Measurements from ENCODE around the gene VPS37D.
A peak's percentile ranks its signal among the peaks of the same experiment; 100 is the strongest.
"Not testable (repeated sequence)": the region's sequence is repeated elsewhere in the genome, so short reads cannot be mapped to it uniquely, and the experiment has no call there.

Gene VPS37D

DNA sequence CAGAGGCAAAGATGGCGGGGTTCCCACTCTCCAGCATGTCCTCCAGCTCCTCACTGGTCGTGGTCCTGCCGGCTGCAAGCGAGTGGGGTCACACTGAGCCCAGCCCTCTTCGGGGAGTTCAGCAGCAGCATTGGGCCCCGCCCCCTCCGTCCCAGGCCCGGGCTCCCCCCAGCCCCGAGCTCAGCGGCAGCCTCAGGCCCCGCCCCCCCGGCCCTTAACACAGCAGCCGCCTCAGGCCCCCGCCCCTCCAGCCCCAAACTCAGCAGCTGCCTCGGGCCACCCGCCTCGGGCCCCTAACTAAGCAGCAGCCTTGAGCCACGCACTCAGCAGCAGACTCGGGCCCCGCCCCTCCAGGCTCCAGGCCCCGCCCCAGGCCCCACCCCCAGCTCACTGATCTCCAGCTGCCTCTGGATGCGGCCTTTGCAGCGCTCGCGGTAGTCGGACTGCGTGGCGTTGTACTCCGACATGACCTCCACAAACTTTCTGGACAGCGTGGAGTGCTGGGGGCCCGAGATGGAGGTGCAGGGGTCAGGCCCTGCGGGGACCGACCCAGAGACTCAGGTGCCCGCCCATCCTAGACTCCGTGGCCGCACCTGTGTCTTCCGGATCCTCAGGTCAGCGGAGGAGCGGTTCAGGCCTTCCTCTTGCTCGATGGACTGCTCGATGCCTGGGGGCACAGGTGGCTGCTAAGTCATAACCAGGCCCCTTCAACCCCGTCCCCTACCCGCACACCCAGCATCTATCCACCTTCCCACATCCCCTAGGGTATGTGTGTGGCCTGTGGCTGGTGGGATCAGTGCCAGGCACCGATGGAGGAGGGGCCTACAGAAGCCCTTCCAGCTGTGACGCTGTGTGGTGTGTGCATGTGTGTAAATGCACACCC, 36.4 kb downstream of the VPS37D start:
- H3K27me3 Mint-ChIP-seq = no peaks in the 10 kb centered on the region
- no peak overlapping the region for H3K4me3 Mint-ChIP-seq
- H3K36me3 Mint-ChIP-seq (ENCODE audit: low read depth) = peaks cover 21% of the 10 kb centered on the region
- no peak overlapping the region for H3K27ac Mint-ChIP-seq
- no peaks in the 10 kb centered on the region for H3K9me3 Mint-ChIP-seq
- peaks cover 13% of the 10 kb centered on the region for H3K4me1 Mint-ChIP-seq (ENCODE audit: low read depth)

GRCh38 chr7:73704640-73705550, 37.3 kb downstream of the VPS37D start:
- Mint-ChIP-seq H3K27ac (no peak overlapping the region), H3K4me1 (ENCODE audit: low read depth) (peaks cover 13% of the 10 kb centered on the region), H3K4me3 (no peak overlapping the region), H3K36me3 (ENCODE audit: low read depth) (peaks cover 18% of the 10 kb centered on the region), H3K9me3 (no peaks in the 10 kb centered on the region), H3K27me3 (no peaks in the 10 kb centered on the region)

DNA sequence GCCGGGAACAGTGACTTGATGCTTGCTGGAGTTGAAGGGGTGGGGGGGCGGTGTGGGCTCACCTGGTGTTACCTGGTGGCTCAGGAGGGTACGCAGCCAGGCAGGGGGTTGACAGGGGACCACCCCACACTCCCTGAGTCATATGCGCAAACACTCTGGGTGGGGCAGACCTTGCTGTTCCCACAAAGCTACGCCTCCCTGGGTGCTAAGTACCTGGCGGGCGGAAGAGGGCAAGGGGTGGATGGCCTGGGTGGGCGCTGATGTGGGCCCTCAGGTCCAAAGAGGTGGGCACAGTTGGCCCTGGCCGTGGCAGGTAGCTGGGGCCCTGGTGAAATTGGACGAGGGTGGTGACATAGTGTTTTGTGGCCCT, 37.9 kb downstream of the VPS37D start:
- H3K9me3 Mint-ChIP-seq = no peaks in the 10 kb centered on the region
- peaks cover 13% of the 10 kb centered on the region for H3K4me1 Mint-ChIP-seq (ENCODE audit: low read depth)
- no peak overlapping the region for H3K4me3 Mint-ChIP-seq
- peaks cover 18% of the 10 kb centered on the region for H3K36me3 Mint-ChIP-seq (ENCODE audit: low read depth)
- no peak overlapping the region for H3K27ac Mint-ChIP-seq
- no peaks in the 10 kb centered on the region for H3K27me3 Mint-ChIP-seq

DNA sequence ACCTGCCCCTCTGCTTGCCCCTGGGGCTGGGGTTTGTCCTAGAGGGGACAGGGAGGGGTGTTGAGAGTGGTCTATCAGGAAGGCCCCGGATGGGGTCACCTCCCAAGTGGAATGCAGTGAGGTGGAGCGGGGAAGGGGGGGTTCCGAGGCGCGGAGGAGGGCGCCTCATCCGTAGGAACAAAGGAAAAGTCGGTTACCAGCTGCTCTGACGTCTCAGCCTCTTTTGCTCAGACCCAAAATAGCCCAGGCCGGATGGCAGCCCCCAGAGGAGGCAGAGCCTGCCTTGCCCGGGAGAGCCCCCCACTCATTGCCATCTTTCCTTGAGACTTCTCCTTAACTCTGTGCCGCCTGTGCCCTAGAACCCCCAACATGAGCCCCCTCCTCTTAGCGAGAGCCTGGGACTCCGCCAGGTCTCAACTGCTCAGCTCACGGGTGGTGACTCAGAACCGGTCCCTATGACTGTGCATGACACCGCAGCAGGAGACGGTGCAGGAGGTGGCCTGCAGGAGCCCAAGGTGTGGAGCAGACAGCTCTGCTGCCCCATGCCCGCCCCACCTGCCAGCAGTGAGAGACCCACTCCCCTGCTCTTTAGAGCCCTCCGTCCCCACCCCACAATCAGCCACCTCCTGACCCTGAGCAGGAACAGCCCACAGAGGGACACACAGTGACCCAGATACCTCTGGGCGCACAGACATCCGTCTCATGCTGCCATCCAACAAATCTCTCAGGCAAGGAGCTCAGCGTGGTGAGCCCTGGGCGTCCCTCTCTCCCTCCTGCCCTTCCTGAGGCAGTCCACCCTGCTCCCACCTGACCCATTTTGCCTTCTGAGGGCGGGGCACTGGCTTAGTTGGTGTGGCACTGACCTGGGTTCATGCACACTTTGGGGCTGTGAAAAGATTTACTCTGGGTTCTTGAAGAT, 38.8 kb downstream of the VPS37D start:
- Mint-ChIP-seq H3K36me3 (ENCODE audit: low read depth) (peaks cover 18% of the 10 kb centered on the region), H3K4me1 (ENCODE audit: low read depth) (peaks cover 13% of the 10 kb centered on the region), H3K9me3 (no peaks in the 10 kb centered on the region), H3K27ac (no peak overlapping the region), H3K4me3 (no peak overlapping the region), H3K27me3 (no peaks in the 10 kb centered on the region)

GRCh38 chr7:73707045-73707631, 39.5 kb downstream of the VPS37D start:
- no peak overlapping the region for H3K27ac Mint-ChIP-seq

DNA sequence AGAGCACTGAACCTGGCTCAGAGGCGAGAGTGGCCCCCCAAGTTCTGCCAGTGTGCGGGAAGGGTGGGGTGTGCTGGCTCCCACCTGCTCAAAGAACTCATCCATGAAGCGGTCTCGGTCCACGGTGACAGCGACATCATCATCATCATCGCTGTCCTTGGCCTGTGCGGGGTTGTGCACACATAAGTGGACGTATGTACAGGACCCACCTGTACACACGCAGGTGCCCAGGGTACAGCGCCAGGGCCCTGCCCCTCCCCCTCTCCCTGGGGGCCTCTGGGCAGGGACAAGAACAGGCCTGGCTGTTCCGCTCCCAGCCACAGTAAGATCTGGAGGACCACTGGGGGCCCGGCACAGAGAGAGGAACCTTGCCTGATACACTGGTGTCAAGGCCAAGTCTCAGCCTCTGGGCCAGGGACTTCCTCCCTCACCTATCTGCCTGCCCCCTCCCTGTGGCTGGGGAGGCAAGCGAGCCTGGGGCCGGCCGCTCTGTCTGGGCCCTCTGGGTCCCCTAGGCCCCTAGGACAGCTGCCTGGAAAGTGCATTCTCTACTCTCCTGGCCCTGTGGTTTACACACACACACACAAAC, 41.4 kb downstream of the VPS37D start:
- Mint-ChIP-seq H3K4me3 (no peak overlapping the region), H3K27me3 (no peaks in the 10 kb centered on the region), H3K4me1 (ENCODE audit: low read depth) (peaks cover 21% of the 10 kb centered on the region), H3K36me3 (ENCODE audit: low read depth) (peaks cover 3% of the 10 kb centered on the region), H3K9me3 (no peaks in the 10 kb centered on the region), H3K27ac (no peak overlapping the region)

More at GRCh38 chr7:73707045-73707631, 39.5 kb downstream of the VPS37D start:
- no peaks in the 10 kb centered on the region for H3K9me3 Mint-ChIP-seq
- H3K4me1 Mint-ChIP-seq (ENCODE audit: low read depth) = peaks cover 13% of the 10 kb centered on the region
- H3K4me3 Mint-ChIP-seq = no peak overlapping the region
- H3K27me3 Mint-ChIP-seq = no peaks in the 10 kb centered on the region
- H3K36me3 Mint-ChIP-seq (ENCODE audit: low read depth) = peaks cover 10% of the 10 kb centered on the region

DNA sequence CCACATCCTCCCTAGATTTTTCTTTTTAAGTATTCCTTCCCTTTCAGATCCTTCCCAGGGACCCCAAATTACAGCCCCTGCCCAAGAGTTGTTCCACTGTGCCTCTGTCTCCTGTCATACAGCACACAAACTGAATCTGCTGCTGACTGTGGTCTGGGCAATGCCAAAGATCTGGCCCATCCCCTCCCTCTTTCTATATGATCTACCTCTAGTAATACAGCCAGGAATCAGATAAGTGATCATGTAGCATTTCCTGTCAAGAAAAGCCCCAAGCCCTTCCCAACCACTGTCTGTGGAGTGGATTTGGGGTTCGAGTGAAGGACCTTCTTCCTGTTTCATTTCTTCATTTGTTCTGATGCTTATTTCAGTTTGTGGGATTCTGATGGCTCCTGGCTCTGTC, 45.1 kb downstream of the VPS37D start:
- Mint-ChIP-seq H3K27ac (no peak overlapping the region), H3K27me3 (no peaks in the 10 kb centered on the region), H3K4me1 (ENCODE audit: low read depth) (peaks cover 36% of the 10 kb centered on the region), H3K9me3 (no peaks in the 10 kb centered on the region), H3K4me3 (no peak overlapping the region), H3K36me3 (ENCODE audit: low read depth) (peaks cover 3% of the 10 kb centered on the region)

DNA sequence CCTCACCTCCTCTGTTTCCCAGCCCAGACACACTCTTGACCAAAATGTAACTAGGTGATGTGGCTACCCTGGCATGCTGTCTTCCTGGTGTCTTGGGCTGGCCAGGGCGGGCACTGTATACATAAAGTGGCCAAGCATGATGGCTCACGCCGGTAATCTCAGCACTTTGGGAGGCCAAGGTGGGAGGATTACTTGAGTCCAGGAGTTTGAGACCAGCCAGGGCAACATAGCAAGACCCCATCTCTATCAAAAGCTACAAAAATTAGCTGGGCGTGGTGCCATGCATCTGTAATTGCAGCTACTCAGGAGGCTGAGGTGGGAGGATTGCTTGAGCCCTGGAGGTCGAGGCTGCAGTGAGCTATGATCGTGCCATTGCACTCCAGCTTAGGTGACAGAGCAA, 45.7 kb downstream of the VPS37D start:
- H3K36me3 Mint-ChIP-seq (ENCODE audit: low read depth); H3K4me3 Mint-ChIP-seq; H3K9me3 Mint-ChIP-seq; H3K27ac Mint-ChIP-seq; H3K27me3 Mint-ChIP-seq: not testable (repeated sequence)
- peaks cover 41% of the 10 kb centered on the region for H3K4me1 Mint-ChIP-seq (ENCODE audit: low read depth)

GRCh38 chr7:73715648-73716317, 48.2 kb downstream of the VPS37D start:
- peak overlapping the region; percentile 58 for H3K27ac Mint-ChIP-seq
- peak overlapping the region; percentile 26 for H3K4me3 Mint-ChIP-seq
- H3K27me3 Mint-ChIP-seq = peaks cover 6% of the 10 kb centered on the region
- peaks cover 3% of the 10 kb centered on the region for H3K36me3 Mint-ChIP-seq (ENCODE audit: low read depth)
- H3K4me1 Mint-ChIP-seq (ENCODE audit: low read depth) = peaks cover 44% of the 10 kb centered on the region
- no peaks in the 10 kb centered on the region for H3K9me3 Mint-ChIP-seq

DNA sequence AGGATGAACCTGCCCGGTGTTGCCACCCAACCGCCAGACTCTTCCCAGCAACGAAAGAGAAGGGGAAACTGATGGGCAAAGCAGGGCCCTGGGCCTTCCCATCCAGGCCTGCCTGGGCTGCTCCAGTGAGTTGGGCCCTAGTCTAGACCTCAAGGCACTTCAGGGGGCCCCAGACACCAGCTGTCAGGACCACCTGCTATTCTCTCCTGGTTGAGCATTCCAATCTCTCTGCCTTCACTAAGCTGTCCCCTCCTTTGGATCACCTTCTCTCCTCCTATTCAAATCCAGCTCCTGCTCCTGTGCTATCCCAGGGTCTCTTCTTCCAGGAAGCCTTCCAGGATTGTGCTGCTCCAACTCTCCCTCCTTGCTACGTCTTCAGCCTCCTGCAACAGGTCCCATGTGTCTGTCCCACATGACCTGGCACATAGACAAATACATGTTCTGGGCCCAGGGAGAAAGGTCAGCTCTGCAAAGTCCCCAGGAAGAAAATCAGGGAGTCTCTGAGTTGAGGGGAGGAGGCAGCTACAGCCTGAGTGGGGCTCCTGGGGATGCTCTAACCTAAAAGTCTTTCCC, 48.8 kb downstream of the VPS37D start:
- H3K36me3 Mint-ChIP-seq (ENCODE audit: low read depth) = peaks cover 3% of the 10 kb centered on the region
- peaks cover 44% of the 10 kb centered on the region for H3K4me1 Mint-ChIP-seq (ENCODE audit: low read depth)
- H3K27me3 Mint-ChIP-seq = peaks cover 6% of the 10 kb centered on the region
- H3K27ac Mint-ChIP-seq = peak overlapping the region; percentile 58
- no peaks in the 10 kb centered on the region for H3K9me3 Mint-ChIP-seq
- H3K4me3 Mint-ChIP-seq = no peak overlapping the region

- H3K9me3 Mint-ChIP-seq = no peaks in the 10 kb centered on the region
- peak overlapping the region; percentile 85 for H3K4me3 Mint-ChIP-seq
- H3K36me3 Mint-ChIP-seq (ENCODE audit: low read depth) = peaks cover 3% of the 10 kb centered on the region
- H3K4me1 Mint-ChIP-seq (ENCODE audit: low read depth) = peaks cover 44% of the 10 kb centered on the region
- H3K27ac Mint-ChIP-seq = no peak overlapping the region
- H3K27me3 Mint-ChIP-seq = peaks cover 6% of the 10 kb centered on the region
These were observed 49.6 kb downstream of the VPS37D start for GRCh38 chr7:73717025-73717807.

GRCh38 chr7:73717991-73718405, 50.4 kb downstream of the VPS37D start:
- H3K27me3 Mint-ChIP-seq = peaks cover 6% of the 10 kb centered on the region
- peak overlapping the region; percentile 80 for H3K27ac Mint-ChIP-seq
- H3K36me3 Mint-ChIP-seq (ENCODE audit: low read depth) = peaks cover 2% of the 10 kb centered on the region
- H3K4me1 Mint-ChIP-seq (ENCODE audit: low read depth) = peaks cover 37% of the 10 kb centered on the region
- peak overlapping the region; percentile 85 for H3K4me3 Mint-ChIP-seq
- H3K9me3 Mint-ChIP-seq = no peaks in the 10 kb centered on the region
